ENCODE measurements around the gene CHN2. TPM values are rescaled to one million over a fixed set of nuclear protein-coding genes. Genes with fewer than 3 reads are reported as not detected.

The CHN2 gene
- total RNA-seq, 1 experiment from 2014 or later: 18.8 TPM

DNA sequence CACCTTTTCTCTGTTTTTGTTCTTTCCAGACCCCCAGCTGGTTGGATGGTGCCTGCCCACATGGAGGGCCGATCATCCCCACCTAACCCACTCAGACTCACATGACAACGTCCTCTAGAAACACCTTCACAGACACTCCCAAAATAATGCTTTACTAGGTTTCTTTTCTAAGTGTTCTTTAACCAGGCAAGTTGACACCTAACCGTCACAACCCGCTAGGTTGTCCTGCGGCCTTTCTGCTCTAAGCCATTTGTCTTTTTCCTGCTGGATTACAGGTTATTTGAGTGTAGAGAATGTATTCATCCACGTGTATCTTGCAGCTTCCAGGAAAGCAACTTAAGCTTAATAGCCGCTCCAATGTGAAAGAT, 54.8 kb downstream of the CHN2 start:
- no peak overlapping the region for H3K4me3 Mint-ChIP-seq (ENCODE audit: unreplicated experiment)
- H3K9me3 Mint-ChIP-seq (ENCODE audit: unreplicated experiment): no peaks in the 10 kb centered on the region
- TF ChIP-seq CTCF (IDR thresholded peaks at IDR 0.05; ENCODE audit: insufficient read depth in 1 of 2, low read depth in 1 of 2, low read length in 1 of 2, severe bottlenecking in 1 of 2, unreplicated experiment in 1 of 2): no peak
- H3K36me3 Mint-ChIP-seq (ENCODE audit: insufficient read depth, unreplicated experiment): peaks cover 8% of the 10 kb centered on the region
- H3K27ac Mint-ChIP-seq (ENCODE audit: unreplicated experiment): peak overlapping the region; percentile 36
- Histone ChIP-seq H3K4me3 (ENCODE audit: low read depth, low read length) (no peak overlapping the region), H3K27me3 (replicated peaks; ENCODE audit: control insufficient read depth, insufficient read depth, low read length) (no peaks in the 10 kb centered on the region), H3K4me1 (no peaks in the 10 kb centered on the region), H3K9me3 (no peaks in the 10 kb centered on the region), H3K36me3 (ENCODE audit: control insufficient read depth, insufficient read depth, low read length) (no peaks in the 10 kb centered on the region)
- DNase-seq: no peak
- no peaks in the 10 kb centered on the region for H3K27me3 Mint-ChIP-seq (ENCODE audit: insufficient read depth, unreplicated experiment)
- ChIA-PET POLR2A (no interaction called here), CTCF (no interaction called here)
- BruUV-seq (replicated peaks): no TSS peak
- intact Hi-C loops (cut with micrococcal nuclease; ENCODE audit: unreplicated experiment): no loop called here
- peaks cover 7% of the 10 kb centered on the region for H3K4me1 Mint-ChIP-seq (ENCODE audit: low read depth, unreplicated experiment)

DNA sequence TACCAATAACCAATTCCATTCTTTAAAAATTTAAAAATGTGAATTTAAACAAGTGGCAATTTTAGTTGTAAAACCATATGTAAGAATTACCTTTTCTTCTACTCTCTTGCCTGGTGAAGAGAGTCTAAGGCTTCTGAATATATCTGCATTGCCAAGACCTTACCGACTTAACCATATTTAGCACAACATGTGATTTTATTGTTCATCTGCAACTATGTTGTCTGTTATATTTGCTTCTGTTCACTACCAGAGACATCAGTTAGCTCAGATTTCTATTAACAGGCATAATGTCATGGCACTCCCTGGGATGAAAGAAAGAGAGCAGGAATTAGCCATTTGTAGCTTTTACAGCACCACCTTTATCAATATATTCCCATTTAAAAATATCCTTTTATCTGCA, 55.3 kb downstream of the CHN2 start:
- no TSS peak for BruUV-seq (replicated peaks)
- POLR2A ChIA-PET: no interaction called here
- H3K4me1 ChIP-seq: no peaks in the 10 kb centered on the region

DNA sequence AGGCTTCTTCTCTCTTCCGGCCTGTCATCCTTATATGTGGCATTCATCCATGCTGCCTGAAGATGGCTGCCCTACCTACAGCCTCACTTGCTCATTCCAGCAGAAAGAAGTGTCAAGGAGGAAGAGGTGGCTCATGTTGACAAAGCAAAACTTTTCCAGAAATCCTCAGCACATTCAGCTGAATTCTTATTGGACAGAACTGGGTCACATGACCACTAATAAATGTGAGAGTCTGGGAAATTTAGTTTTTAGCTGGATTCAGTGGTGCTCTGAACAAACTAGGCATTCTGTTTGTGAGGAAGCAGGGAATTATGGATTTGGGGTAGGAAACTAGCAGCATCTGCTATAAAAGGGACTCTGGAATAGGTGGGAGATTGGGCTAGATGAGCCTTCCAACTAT, 58.6 kb downstream of the CHN2 start:
- H3K4me1 ChIP-seq: no peaks in the 10 kb centered on the region
- Mint-ChIP-seq H3K36me3 (ENCODE audit: insufficient read depth, unreplicated experiment) (peaks cover 8% of the 10 kb centered on the region), H3K4me1 (ENCODE audit: low read depth, unreplicated experiment) (peaks cover 13% of the 10 kb centered on the region), H3K4me3 (ENCODE audit: unreplicated experiment) (no peak overlapping the region), H3K27me3 (ENCODE audit: insufficient read depth, unreplicated experiment) (no peaks in the 10 kb centered on the region), H3K9me3 (ENCODE audit: unreplicated experiment) (no peaks in the 10 kb centered on the region), H3K27ac (ENCODE audit: unreplicated experiment) (no peak overlapping the region)
- no peaks in the 10 kb centered on the region for H3K36me3 ChIP-seq (ENCODE audit: control insufficient read depth, insufficient read depth, low read length)
- H3K9me3 ChIP-seq: no peaks in the 10 kb centered on the region
- no TSS peak for BruUV-seq (replicated peaks)
- CTCF ChIA-PET: no interaction called here
- no peak for DNase-seq
- no peak for TF ChIP-seq CTCF (IDR thresholded peaks at IDR 0.05; ENCODE audit: insufficient read depth in 1 of 2, low read depth in 1 of 2, low read length in 1 of 2, severe bottlenecking in 1 of 2, unreplicated experiment in 1 of 2)
- no peaks in the 10 kb centered on the region for H3K27me3 ChIP-seq (replicated peaks; ENCODE audit: control insufficient read depth, insufficient read depth, low read length)
- POLR2A ChIA-PET: no interaction called here
- H3K4me3 ChIP-seq (ENCODE audit: low read depth, low read length): no peak overlapping the region
- intact Hi-C loops (cut with micrococcal nuclease; ENCODE audit: unreplicated experiment): no loop called here

More for the DNA sequence above, 55.3 kb downstream of the CHN2 start:
- no peaks in the 10 kb centered on the region for H3K27me3 ChIP-seq (replicated peaks; ENCODE audit: control insufficient read depth, insufficient read depth, low read length)
- Mint-ChIP-seq H3K9me3 (ENCODE audit: unreplicated experiment) (no peaks in the 10 kb centered on the region), H3K27me3 (ENCODE audit: insufficient read depth, unreplicated experiment) (no peaks in the 10 kb centered on the region), H3K36me3 (ENCODE audit: insufficient read depth, unreplicated experiment) (peaks cover 8% of the 10 kb centered on the region), H3K4me3 (ENCODE audit: unreplicated experiment) (no peak overlapping the region), H3K27ac (ENCODE audit: unreplicated experiment) (no peak overlapping the region), H3K4me1 (ENCODE audit: low read depth, unreplicated experiment) (peaks cover 11% of the 10 kb centered on the region)
- no peaks in the 10 kb centered on the region for H3K36me3 ChIP-seq (ENCODE audit: control insufficient read depth, insufficient read depth, low read length)
- intact Hi-C loops (cut with micrococcal nuclease; ENCODE audit: unreplicated experiment): no loop called here
- no peak overlapping the region for H3K4me3 ChIP-seq (ENCODE audit: low read depth, low read length)
- CTCF ChIA-PET: no interaction called here
- no peak for TF ChIP-seq CTCF (IDR thresholded peaks at IDR 0.05; ENCODE audit: insufficient read depth in 1 of 2, low read depth in 1 of 2, low read length in 1 of 2, severe bottlenecking in 1 of 2, unreplicated experiment in 1 of 2)
- H3K9me3 ChIP-seq: no peaks in the 10 kb centered on the region
- DNase-seq: no peak

Data from Caco-2 (cell line).